OCI-LY7 (cell line): ENCODE data around the gene SCN8A. TPM values are rescaled to one million over a fixed set of nuclear protein-coding genes. Genes with fewer than 3 reads are reported as not detected.

Experiments used
- BruUV-seq: library from RNA; stranded (reverse); fragments of 400-500 nt; replicated peaks from 2 replicates; lab custom pipeline; 2021; lab: Mats Ljungman, UMichigan
- CTCF ChIA-PET: fragments of 300-600 bp; sonication (Branson Sonifier 250); formaldehyde crosslinking; loops from one replicate; lab custom pipeline; 2022; ENCODE audit warnings: antibody characterized with exemption; ENCODE audit not compliant: unreplicated experiment; lab: Charles Lee
- POLR2A ChIA-PET: fragments of 300-600 bp; sonication (Branson Sonifier 250); formaldehyde crosslinking; loops from one replicate; lab custom pipeline; 2022; ENCODE audit warnings: antibody characterized with exemption; lab: Charles Lee
- DNase-seq: peaks from one replicate; pipeline ENCODE4 v3.0.0-alpha.2; 2015; ENCODE audit warnings: low spot score
- H2AFZ ChIP-seq: fragments of 200-600 bp; sonication (generic), shearing (Covaris generic); 2 replicates; pipeline ENCODE4 v1.6.1; 2014; ENCODE audit warnings: mild to moderate bottlenecking, antibody characterized with exemption, low read length, moderate library complexity
- H3K27ac ChIP-seq: fragments of 200-600 bp; sonication (generic); 2 replicates; pipeline ENCODE4 v1.5.1; 2014; ENCODE audit warnings: mixed run types, low read depth, mild to moderate bottlenecking, moderate library complexity, low read length, inconsistent platforms; ENCODE audit not compliant: poor library complexity, severe bottlenecking
- H3K36me3 ChIP-seq: fragments of 200-600 bp; sonication (generic); 2 replicates; pipeline ENCODE4 v1.6.1; 2014; ENCODE audit warnings: mild to moderate bottlenecking, antibody characterized with exemption, low read length, moderate library complexity, mixed read lengths; ENCODE audit not compliant: insufficient read depth
- H3K4me1 ChIP-seq: fragments of 200-600 bp; sonication (generic); 2 replicates; pipeline ENCODE4 v1.5.1; 2014; ENCODE audit warnings: mild to moderate bottlenecking, low read length; ENCODE audit not compliant: insufficient read depth, poor library complexity, severe bottlenecking
- H3K4me2 ChIP-seq: fragments of 200-600 bp; sonication (generic); 2 replicates; pipeline ENCODE4 v1.6.1; 2014; ENCODE audit warnings: mild to moderate bottlenecking, low read length
- H3K4me3 ChIP-seq: fragments of 200-600 bp; sonication (generic); 2 replicates; pipeline ENCODE4 v1.5.1; 2014; ENCODE audit warnings: mild to moderate bottlenecking, low read depth, low read length; ENCODE audit not compliant: poor library complexity, severe bottlenecking
- H3K79me2 ChIP-seq: fragments of 200-600 bp; sonication (generic); 2 replicates; pipeline ENCODE4 v1.6.1; 2016; ENCODE audit warnings: low read depth, mild to moderate bottlenecking, low read length, moderate library complexity, mixed read lengths; ENCODE audit not compliant: insufficient read depth
- H3K9me2 ChIP-seq: fragments of 200-600 bp; sonication (generic); 2 replicates; pipeline ENCODE4 v1.6.1; 2016; ENCODE audit warnings: mild to moderate bottlenecking, low read length, mixed read lengths; ENCODE audit not compliant: insufficient read depth
- H3K9me3 ChIP-seq: fragments of 200-600 bp; sonication (generic); 2 replicates; pipeline ENCODE4 v1.6.1; 2014; ENCODE audit warnings: mild to moderate bottlenecking, mixed run types, low read length, mixed read lengths
- H4K20me1 ChIP-seq: fragments of 200-600 bp; sonication (generic); 2 replicates; pipeline ENCODE4 v1.6.1; 2014; ENCODE audit warnings: mild to moderate bottlenecking, antibody characterized with exemption, low read length, moderate library complexity, mixed read lengths; ENCODE audit not compliant: insufficient read depth
- EZH2phosphoT487 ChIP-seq: fragments of 200-600 bp; sonication (generic); IDR thresholded peaks from 2 replicates; pipeline ENCODE4 v1.6.1; 2018; ENCODE audit warnings: low read depth, borderline replicate concordance, mild to moderate bottlenecking, mixed run types, antibody characterized with exemption, low read length, moderate library complexity, mixed read lengths
- intact Hi-C: fragments of 100-400 bp; cut with micrococcal nuclease; formaldehyde crosslinking; loops from one replicate; pipeline ENCODE4 v1.10.0; 2022; ENCODE audit not compliant: unreplicated experiment
- total RNA-seq, 2 experiments: library from RNA; depleted of rRNA in 1 of 2; stranded (reverse); fragments of >200 nt in 1 of 2; shearing (Covaris generic) in 1 of 2; gene quantifications; 2 replicates each; pipeline ENCODE4 v1.2.3, GENCODE V29; 2014 to 2022
- TF ChIP-seq, protein P1 (sequence below): fragments of 200-600 bp; sonication (generic); conservative IDR thresholded peaks from 2 replicates; pipeline ENCODE4 v1.5.1; 2014; ENCODE audit warnings: mild to moderate bottlenecking, antibody characterized with exemption, low read length, moderate library complexity, mixed read lengths

SCN8A gene
- total RNA-seq, 2 experiments from 2014 or later = 0.88 to 2.6 TPM

DNA sequence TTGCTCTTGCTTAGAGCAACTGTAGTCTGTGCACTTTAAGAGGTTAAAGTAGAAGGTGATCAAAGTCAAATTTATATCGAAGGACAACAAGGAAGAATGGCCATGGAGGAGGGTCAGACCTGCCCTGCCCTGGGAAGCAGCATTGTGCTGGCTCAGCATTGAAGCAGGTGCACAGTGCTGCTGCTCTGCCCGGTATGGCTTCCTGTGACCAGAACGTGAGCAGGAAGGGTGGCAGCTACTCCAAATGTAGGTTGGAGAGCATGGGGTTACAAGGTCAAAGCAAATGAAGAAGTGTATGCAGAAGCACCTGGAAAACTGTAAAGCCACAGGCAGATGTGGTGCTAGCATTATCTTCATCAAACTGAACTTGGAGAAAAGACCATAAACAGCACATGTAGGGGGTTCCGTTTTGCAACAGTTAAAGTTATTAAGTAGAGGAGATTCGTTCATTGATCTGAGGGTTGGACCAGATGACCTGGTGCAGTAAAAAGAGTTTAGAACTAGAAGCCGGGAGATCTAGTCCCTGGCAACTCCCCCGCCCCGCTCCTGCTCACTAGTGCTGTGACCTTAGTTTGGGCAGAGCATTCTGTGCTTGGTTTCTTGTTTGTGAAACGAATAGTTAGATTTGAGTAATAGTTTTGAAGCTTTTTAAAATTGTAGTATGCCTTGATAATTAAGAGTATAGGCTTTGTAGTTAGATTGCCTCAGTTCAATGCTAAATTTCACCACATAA lies 84.2 kb downstream of the SCN8A start:
- DNase-seq = no peak
- intact Hi-C loops = no loop called here
- ChIA-PET CTCF (interaction anchor here (0.5 kb wide), 1 partner anchor 458 kb away, joined by 3 read pairs; the partner anchor contains the start of gene POU6F1), POLR2A (interaction anchor here (1.4 kb wide), 1 partner anchor 20 kb away, joined by 3 read pairs; no protein-coding TSS in a partner anchor)
- no peak overlapping the region for H3K4me2 ChIP-seq
- no TSS peak for BruUV-seq
- H4K20me1 ChIP-seq = no peaks in the 10 kb centered on the region
- H3K9me2 ChIP-seq = no peaks in the 10 kb centered on the region
- no peaks in the 10 kb centered on the region for H3K9me3 ChIP-seq
- TF ChIP-seq, protein P1, sequence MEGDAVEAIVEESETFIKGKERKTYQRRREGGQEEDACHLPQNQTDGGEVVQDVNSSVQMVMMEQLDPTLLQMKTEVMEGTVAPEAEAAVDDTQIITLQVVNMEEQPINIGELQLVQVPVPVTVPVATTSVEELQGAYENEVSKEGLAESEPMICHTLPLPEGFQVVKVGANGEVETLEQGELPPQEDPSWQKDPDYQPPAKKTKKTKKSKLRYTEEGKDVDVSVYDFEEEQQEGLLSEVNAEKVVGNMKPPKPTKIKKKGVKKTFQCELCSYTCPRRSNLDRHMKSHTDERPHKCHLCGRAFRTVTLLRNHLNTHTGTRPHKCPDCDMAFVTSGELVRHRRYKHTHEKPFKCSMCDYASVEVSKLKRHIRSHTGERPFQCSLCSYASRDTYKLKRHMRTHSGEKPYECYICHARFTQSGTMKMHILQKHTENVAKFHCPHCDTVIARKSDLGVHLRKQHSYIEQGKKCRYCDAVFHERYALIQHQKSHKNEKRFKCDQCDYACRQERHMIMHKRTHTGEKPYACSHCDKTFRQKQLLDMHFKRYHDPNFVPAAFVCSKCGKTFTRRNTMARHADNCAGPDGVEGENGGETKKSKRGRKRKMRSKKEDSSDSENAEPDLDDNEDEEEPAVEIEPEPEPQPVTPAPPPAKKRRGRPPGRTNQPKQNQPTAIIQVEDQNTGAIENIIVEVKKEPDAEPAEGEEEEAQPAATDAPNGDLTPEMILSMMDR = no peak
- TF ChIP-seq EZH2phosphoT487 = no peak
- no peaks in the 10 kb centered on the region for H3K79me2 ChIP-seq
- no peaks in the 10 kb centered on the region for H3K36me3 ChIP-seq
- H3K27ac ChIP-seq = no peak overlapping the region
- no peak overlapping the region for H2AFZ ChIP-seq
- H3K4me1 ChIP-seq = no peaks in the 10 kb centered on the region
- H3K4me3 ChIP-seq = no peak overlapping the region

DNA sequence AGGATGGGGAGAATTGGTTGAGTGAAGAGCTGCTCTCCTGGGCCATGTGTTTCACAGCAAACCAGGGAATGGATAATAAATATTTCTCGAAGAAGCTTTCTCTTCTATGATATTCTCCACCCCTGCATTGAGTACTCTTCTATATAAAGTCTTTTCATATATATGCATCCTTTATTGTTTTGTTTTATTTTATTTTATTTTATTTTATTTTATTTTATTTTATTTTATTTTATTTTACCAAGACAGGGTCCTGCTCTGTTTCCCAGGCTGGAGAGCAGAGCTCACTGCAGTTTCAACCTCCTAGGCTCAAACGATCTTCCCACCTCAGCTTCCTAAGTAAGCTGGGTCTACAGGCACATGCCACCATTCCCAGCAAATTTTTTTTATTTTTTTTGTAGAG lies 85.8 kb downstream of the SCN8A start:
- no peak overlapping the region for H3K4me3 ChIP-seq
- H4K20me1 ChIP-seq = no peaks in the 10 kb centered on the region
- CTCF ChIA-PET = no interaction called here
- no peaks in the 10 kb centered on the region for H3K4me1 ChIP-seq
- intact Hi-C loops = no loop called here
- no peak for DNase-seq
- no peak overlapping the region for H2AFZ ChIP-seq
- H3K36me3 ChIP-seq = no peaks in the 10 kb centered on the region
- POLR2A ChIA-PET = interaction anchor here (0.6 kb wide), 1 partner anchor 658 kb away, joined by 3 read pairs; no protein-coding TSS in a partner anchor
- no peaks in the 10 kb centered on the region for H3K79me2 ChIP-seq
- no peak overlapping the region for H3K4me2 ChIP-seq
- TF ChIP-seq, protein P1 = no peak
- no peak for TF ChIP-seq EZH2phosphoT487
- H3K9me2 ChIP-seq = no peaks in the 10 kb centered on the region
- no peaks in the 10 kb centered on the region for H3K9me3 ChIP-seq
- no peak overlapping the region for H3K27ac ChIP-seq
- BruUV-seq = no TSS peak

DNA sequence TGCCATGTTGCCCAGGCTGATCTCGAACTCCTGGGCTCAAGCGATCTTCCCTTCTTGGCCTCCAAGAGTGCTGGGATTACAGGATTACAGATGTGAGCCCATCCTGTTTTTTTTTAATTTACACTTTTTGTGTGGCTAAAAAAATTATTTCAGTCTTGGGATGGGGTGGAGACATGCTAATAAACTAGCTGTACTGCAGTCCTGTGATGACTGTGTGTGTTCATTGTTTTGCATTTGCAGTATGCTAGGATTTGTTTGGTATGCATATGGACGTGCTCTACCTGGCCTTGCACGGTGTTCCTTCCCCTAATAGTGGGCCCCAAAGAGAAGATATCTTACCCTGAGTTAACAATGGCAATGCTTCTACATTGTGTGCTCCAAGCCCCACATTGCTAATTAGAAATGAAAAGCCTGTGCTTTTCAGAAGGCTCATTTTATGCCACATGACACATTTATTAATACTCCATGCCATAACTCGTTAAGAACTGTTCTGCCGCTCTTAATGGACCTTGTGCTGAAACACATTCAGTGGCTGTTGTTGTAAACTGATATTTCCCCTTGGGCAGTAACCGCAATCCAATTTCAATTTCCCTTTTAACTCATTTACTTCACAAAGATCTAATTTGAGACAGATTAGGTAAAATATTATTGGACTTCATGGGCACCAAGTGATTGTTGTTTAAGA lies 86.4 kb downstream of the SCN8A start:
- no peaks in the 10 kb centered on the region for H3K9me3 ChIP-seq
- H3K4me1 ChIP-seq = no peaks in the 10 kb centered on the region
- no peak for TF ChIP-seq EZH2phosphoT487
- TF ChIP-seq, protein P1 = no peak
- no peak overlapping the region for H3K4me3 ChIP-seq
- H3K79me2 ChIP-seq = no peaks in the 10 kb centered on the region
- no peaks in the 10 kb centered on the region for H4K20me1 ChIP-seq
- H3K36me3 ChIP-seq = no peaks in the 10 kb centered on the region
- H3K27ac ChIP-seq = no peak overlapping the region
- BruUV-seq = no TSS peak
- intact Hi-C loops = no loop called here
- CTCF ChIA-PET = no interaction called here
- POLR2A ChIA-PET = no interaction called here
- no peak overlapping the region for H2AFZ ChIP-seq
- DNase-seq = no peak
- H3K4me2 ChIP-seq = no peak overlapping the region
- no peaks in the 10 kb centered on the region for H3K9me2 ChIP-seq
